Stimulated activated CD4-positive, alpha-beta T cell treated with anti-CD3 and anti-CD28 coated beads, TNF-alpha, amount 100 ng/mL, for 1 hour (primary cell): ENCODE data around the gene IFT43.
A peak's percentile ranks its signal among the peaks of the same experiment; 100 is the strongest.
"Not testable (repeated sequence)": the region's sequence is repeated elsewhere in the genome, so short reads cannot be mapped to it uniquely, and the experiment has no call there.

Source experiments
- DNase-seq, 3 donors: peaks; one replicate each; pipeline ENCODE4 v3.0.0-alpha.2; 2020; ENCODE audit warnings: low read depth in 3 of 3, low spot score in 1 of 3

IFT43 gene

DNA sequence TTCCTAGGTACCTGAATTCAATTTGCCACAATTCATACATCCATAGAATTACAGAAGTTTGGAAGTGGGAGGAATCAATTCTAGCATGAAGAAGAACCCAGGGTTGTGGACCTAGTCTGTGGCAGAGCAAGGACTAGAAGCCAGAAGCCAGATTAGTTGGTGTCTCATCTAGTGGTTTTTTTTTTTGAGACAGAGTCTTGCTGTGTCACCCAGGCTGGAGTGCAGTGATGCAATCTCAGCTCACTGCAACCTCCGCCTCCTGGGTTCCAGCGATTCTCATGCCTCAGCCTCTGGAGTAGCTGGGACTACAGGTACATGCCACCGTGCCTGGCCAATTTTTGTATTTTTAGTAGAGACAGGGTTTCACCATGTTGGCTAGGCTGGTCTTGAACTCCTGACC is 24.1 kb downstream of the IFT43 start:
- DNase-seq = not testable (repeated sequence)

DNA sequence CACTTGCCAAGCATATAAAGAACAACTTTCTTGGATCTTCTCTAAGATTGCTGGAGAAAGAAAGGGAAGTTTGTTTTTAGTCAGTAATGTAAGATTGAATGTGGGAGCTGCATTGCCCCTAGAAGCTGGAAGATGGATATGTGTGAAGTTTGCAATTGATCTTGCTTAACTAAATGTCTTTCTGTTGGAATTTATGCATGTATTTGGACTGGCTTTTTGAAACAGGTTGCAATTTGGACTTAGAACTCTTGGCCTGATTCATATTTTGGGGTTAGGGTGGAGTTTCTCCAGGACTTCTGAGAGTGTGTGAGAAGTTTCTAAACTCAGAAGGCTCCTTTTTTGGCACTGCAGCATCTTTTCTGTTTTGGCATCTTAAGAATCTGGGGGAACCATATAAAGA is 26.4 kb downstream of the IFT43 start:
- DNase-seq = no peak

DNA sequence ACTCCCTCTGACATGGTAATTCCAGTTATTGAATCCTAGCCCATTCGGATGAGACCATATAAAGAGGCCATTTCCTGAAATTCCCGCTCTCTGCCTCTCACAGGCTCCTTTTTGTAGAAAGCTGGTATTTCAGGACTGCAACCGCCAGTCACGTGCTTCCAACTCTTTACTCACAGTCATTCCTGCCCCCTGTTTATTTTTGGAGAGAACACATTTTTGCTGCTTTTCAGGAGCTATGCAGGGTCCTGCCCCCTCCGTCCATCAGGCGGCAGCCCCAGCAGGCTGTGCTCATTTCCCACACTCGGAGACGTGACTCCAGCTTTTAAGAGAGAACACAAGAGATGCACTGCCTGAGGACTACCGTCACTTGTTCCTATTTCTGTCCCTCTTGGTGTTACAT is 26.8 kb downstream of the IFT43 start:
- no peak for DNase-seq

DNA sequence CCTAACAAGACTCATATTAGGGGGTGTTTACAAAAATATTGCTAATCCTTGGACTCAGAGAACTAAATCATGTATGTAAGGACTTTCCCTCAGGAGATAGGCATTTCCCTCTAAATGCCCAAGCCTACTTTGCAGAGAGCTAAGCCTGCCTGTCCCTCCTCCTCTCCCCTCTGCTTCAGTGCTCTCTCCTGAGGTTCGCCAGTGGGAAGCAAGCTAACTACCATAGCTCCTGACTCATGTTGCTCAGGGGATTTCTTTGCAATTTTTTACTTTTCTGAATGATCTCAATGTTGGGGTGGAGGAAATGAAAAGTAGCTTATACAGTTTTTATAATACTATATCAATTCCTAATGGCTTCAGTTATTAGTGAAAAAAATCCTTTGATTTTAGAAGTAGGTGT is 29.6 kb downstream of the IFT43 start:
- DNase-seq = no peak

DNA sequence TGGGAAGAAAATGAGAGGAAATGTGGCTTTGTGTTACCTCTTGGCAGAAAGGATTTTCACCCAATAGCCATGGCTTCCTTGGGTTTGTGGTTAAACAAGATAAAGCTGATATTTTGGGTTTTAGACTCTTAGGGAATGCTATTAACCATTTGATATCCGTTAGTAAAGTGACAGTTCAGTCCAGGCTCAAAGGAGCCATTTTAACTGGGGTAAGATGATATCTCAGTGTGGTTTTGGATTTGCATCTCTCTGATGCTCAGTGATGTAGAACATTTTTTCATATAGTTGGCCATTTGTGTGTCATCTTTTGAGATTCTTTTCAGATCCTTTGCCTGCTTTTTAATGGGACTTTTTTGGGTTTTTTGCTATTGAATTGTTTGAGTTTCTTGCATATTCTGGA is 30.1 kb downstream of the IFT43 start:
- DNase-seq = no peak

DNA sequence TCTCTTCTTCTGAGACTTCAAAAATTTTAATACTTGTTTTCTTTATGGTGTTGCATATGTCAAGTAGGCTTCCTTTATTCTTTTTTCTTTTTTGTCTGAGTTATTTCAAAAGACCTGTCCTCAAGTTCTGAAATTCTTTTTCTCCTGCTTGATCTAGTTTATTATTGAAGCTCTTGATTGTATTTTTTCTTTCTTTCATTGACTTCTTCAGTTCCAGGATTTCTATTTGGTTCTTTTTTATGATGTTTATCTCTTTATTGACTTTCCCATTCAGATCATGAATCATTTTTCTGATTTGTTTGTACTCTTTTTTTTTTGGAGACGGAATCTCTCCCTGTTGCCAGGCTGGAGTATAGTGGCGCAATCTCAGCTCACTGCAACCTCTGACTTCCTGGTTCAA is 34.1 kb downstream of the IFT43 start:
- no peak for DNase-seq

DNA sequence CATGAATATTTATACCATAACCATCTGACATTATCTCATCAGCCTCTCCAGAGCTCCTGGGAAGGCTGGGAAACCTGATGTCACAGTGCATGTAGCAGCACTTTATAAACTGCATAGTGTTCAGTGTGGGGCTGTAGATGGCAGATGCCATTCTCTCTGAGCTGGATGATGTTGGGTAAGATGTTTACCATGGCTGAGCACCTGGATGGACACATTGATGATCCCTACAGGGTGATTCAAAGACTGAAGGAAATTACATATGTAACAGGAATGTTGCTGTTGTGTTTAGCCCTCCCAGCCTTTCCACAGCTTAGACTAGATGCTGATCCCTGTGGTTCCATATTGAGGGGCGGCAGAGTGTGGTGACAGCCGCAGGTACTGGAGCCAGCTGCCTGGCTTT is 37.4 kb downstream of the IFT43 start:
- DNase-seq = no peak

- DNase-seq = no peak
Measured at GRCh38 chr14:76023757-76024156, 38.2 kb downstream of the IFT43 start.

DNA sequence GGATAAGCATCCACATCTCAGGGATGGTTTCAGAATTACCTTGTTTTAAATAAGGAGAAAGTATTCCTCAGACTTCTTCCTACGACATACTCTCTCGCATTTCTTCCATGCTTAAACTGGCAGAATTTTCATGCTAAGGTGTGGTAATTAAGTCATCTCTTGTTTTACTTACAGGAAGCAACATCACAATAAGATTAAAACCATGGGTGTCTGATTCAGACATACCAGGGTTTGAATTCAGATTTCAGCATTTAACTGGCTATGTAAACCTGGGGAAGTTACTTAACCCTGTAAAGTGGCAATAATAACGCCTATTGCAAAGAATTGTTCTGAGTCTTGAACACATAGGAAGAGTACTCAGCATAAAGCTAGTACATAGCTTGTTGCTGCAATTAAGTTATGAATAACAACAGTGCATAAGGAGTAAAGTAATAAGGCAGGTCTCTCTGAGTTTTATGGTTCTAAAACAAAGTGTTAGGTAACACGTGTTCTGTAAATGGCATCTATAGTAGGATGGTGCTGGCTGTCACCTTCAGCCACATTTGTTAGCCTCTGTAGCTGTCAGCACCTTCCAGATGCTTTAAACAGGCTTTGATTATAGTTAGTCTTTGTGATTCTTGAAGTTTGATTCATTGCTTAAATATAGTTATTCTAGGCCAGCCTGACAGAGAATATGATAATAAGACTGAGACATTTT is 38.8 kb downstream of the IFT43 start:
- no peak for DNase-seq

DNA sequence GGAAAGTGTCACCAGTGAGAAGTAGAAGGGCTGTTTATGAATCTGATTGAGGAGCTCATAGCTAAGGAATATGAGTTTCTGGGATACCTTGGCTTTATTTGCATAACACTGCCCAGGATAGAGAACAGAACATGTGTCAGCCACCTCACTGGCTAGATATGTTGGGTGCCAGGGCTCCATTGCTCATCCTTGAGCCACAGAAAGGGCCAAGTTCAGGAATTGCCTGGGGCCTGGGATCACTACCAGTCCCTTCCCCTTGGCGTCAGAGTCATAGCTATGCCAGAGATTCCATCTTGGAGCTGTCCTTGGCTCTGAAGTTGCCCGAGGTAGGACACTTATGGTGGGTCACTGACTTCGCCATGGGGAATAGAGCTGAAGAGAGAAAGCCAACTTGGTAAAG is 49.0 kb downstream of the IFT43 start:
- DNase-seq = no peak

- DNase-seq = no peak
Measured at GRCh38 chr14:76040704-76041103, 55.1 kb downstream of the IFT43 start.

DNA sequence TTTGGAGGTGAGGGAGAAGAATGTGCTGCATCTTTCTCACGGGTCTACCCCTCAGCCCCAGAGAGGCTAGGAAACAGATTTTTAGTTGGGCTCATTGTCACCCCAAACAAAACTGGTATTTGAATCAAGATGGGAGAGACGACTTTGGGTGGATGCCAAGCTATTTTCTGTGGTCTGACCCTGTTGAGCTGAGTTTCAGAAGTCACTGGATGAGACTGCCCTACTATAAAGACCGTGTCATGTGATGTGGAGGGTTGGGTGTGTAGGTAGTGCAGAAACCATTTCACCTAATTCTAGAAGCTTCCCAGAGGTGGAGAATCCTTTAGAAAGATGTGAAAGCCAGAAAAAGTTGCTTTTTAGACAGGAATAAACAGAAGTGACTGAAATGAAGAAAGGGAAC is 60.2 kb downstream of the IFT43 start:
- DNase-seq = no peak

DNA sequence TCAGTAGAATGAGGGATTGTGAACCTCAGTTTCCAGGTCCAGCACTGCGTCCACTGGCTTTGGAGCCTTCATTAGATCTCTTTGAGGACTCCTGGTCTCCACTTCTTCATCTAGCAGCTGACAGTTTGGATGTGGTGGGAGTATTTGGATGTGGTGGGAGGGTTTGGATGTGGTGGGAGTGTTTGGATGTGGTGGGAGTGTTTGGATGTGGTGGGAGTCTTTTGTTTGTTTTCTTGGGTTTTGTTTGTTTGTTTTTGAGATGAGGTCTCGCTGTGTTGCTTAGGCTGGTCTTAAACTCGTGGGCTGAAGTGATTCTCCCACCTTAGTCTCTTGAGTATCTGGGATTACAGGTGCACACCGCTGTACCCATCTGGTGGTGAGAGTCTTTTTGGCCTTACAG is 64.7 kb downstream of the IFT43 start:
- no peak for DNase-seq

- DNase-seq = peak; percentile 4 to 9 (median 7)
Measured at GRCh38 chr14:76050797-76051392, 65.3 kb downstream of the IFT43 start.

GRCh38 chr14:76051717-76052465 is 66.3 kb downstream of the IFT43 start:
- DNase-seq = no peak

DNA sequence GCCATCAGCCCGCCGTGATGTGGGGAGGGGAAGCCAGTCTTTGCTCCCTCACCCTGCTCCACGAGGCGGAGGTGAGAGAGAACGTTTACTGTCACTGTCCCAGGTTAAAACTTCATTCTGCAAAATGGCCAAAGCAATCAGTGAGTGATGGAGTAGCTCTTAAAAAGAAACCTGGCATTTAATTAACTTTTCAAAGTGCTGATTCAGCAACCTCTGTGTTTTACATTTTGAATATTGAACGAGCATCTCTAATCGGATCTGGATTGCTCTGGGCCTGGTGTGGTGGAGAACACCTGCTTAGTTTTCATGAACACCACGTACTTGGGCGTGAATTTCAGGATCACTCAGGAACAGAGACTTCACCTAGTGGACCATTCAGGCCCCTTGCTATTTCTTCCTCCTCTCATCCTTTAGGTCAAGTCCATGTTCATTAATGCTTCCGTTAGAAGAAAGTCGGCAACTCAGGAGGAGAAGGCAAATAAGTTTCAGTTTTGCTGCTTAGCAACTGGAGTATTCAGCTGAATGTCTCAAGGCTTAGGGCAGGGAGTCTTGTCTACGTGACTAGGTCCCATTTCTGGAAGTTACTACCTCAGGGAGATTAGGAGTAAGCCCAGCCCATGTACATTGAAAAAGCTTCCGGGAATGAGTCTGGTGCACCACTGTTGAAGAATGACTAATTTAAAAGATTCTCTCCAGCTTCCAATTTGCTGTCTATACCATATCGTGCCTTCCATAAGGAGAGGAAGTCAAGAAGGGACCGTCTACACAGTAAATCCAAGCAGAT is 68.2 kb downstream of the IFT43 start:
- no peak for DNase-seq

DNA sequence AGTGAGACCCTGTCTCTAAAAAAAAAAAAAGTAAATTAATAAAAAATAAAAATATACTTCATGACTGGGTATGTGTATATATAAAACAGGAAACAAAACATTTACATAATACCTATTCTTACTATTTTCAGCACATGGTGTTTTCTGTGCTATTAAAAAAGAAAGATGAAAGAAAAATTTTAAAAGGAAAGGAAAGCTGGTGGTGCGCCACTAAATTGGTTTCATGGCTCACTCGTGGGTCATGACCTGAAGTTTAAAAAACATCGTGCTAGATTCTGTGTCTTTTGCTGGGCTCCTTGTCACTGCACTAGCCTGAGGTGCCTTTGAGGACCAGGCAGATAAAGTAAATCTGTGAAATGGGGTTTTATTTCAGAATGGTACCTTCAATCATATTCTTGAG is 69.8 kb downstream of the IFT43 start:
- DNase-seq = no peak

DNA sequence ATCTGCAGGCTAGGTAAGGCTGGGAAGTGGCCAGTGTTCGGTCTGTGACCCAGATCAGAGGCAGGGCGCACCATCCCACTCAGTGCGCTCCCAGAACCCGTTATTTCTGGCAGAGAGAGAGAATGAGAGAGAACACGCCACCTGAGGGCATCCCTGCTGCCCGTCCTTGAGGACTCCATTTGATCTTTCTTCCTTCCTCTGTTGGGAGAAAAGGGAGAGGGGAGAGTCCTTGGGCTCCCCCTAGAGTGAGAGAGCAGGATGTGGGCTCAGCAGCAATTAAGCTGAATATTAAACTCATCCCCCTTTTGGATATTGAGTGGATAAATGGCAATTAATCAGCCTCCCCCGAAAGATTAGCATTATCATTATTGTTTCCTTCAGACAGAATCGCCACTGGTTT is 70.6 kb downstream of the IFT43 start:
- DNase-seq = no peak

- no peak for DNase-seq
Measured at GRCh38 chr14:76057914-76058313, 72.4 kb downstream of the IFT43 start.

- DNase-seq = no peak
Measured at GRCh38 chr14:76063327-76063726, 77.8 kb downstream of the IFT43 start.

- DNase-seq = no peak
Measured at GRCh38 chr14:76065519-76065918, 80.0 kb downstream of the IFT43 start.

DNA sequence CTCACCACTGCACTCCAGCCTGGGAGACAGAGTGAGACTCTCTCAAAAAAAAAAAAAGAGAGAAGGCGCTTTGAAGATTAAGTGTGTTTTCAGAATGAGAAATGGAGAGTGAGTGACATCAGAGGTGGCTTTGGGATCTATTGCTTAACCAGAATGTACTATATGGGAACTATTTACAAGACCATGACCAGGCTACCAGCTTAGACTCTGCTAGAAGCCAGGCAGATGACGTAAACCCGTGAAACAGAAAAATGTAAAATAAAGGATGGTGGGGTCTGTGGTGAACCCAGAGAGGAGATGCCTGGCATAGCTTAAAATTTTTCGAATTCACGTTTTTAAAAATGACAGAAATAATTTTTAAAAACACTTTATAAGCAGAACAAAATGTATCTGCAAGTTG is 82.0 kb downstream of the IFT43 start:
- no peak for DNase-seq
